DND-41 (cell line): ENCODE results near the gene PRR16.

Source experiments
- EZH2 ChIP-seq: IDR thresholded peaks from 3 replicates; pipeline ENCODE4 v1.6.1; 2012; ENCODE audit warnings: borderline replicate concordance, low read depth, mild to moderate bottlenecking, moderate library complexity, low read length, inconsistent platforms; ENCODE audit not compliant: severe bottlenecking
- TF ChIP-seq, protein P1 (sequence below): IDR thresholded peaks from 2 replicates; pipeline ENCODE4 v1.5.1; 2012; ENCODE audit warnings: borderline replicate concordance, low read length, moderate library complexity, mild to moderate bottlenecking; ENCODE audit not compliant: poor library complexity, severe bottlenecking; ENCODE audit errors: extremely low read depth

- TF ChIP-seq EZH2, result no peak
- TF ChIP-seq, protein P1, sequence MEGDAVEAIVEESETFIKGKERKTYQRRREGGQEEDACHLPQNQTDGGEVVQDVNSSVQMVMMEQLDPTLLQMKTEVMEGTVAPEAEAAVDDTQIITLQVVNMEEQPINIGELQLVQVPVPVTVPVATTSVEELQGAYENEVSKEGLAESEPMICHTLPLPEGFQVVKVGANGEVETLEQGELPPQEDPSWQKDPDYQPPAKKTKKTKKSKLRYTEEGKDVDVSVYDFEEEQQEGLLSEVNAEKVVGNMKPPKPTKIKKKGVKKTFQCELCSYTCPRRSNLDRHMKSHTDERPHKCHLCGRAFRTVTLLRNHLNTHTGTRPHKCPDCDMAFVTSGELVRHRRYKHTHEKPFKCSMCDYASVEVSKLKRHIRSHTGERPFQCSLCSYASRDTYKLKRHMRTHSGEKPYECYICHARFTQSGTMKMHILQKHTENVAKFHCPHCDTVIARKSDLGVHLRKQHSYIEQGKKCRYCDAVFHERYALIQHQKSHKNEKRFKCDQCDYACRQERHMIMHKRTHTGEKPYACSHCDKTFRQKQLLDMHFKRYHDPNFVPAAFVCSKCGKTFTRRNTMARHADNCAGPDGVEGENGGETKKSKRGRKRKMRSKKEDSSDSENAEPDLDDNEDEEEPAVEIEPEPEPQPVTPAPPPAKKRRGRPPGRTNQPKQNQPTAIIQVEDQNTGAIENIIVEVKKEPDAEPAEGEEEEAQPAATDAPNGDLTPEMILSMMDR, result no peak
Observed at GRCh38 chr5:120567921-120568320, 103.8 kb downstream of the PRR16 start.
